ENCODE measurements around the gene ELL3. TPM values are rescaled to one million over a fixed set of nuclear protein-coding genes. Genes with fewer than 3 reads are reported as not detected.

The ELL3 gene
- total RNA-seq, 1 experiment from 2014 or later: 1.3 TPM

DNA sequence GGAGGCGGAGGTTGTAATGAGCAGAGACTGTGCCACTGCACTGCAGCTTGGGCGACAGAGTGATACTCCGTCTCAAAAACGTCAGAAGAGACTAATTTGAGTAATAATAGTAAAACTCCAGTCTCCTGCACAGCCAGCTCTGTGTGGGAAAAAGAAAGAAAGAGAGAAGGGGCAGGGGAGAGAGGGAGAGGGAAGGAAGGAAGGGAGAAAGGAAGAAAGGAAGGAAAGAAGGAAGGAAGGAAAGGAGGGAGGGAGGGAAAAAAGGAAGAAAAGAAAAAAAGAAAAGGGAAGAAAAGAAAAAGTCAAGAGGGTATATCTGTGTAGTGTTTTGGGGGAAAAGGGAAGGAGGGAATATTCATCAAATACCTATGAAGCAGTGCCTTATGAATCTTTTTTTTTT lies 53.6 kb downstream of the ELL3 start:
- DNase-seq (ENCODE audit: low spot score): no peak

Other genes with a start within 250 kb of the ELL3 start
- gene PPIP5K1, start 186.8 kb downstream of the ELL3 start, total RNA-seq (2014; rRNA removed; shearing (Covaris generic)): 6.0 and 7.7 TPM in 2 replicates
- gene CKMT1B, start 182.9 kb downstream of the ELL3 start, total RNA-seq (2014; rRNA removed; shearing (Covaris generic)): 0.95 TPM in 1 of 2 replicates, not detected in the other
- gene STRC, start 158.2 kb downstream of the ELL3 start, total RNA-seq (2014; rRNA removed; shearing (Covaris generic)): 0.08 TPM in 1 of 2 replicates, not detected in the other
- gene CATSPER2, start 128.1 kb downstream of the ELL3 start, total RNA-seq (2014; rRNA removed; shearing (Covaris generic)): not detected in 2 replicates
- 0.10 and 1.1 TPM in 2 replicates for gene CKMT1A, start 83.1 kb downstream of the ELL3 start, total RNA-seq (2014; rRNA removed; shearing (Covaris generic))
- gene PDIA3, start 30.5 kb downstream of the ELL3 start, total RNA-seq (2014; rRNA removed; shearing (Covaris generic)): 187 and 259 TPM in 2 replicates
- gene SERF2, start 15.4 kb upstream of the ELL3 start, total RNA-seq (2014; rRNA removed; shearing (Covaris generic)): 979 and 1,093 TPM in 2 replicates
- gene SERINC4, start 23.3 kb upstream of the ELL3 start, total RNA-seq (2014; rRNA removed; shearing (Covaris generic)): not detected in 2 replicates
- 5.5 and 6.5 TPM in 2 replicates for gene HYPK, start 23.6 kb upstream of the ELL3 start, total RNA-seq (2014; rRNA removed; shearing (Covaris generic))
- 37.9 and 42.2 TPM in 2 replicates for gene MFAP1, start 47.7 kb upstream of the ELL3 start, total RNA-seq (2014; rRNA removed; shearing (Covaris generic))
- 41.4 and 43.3 TPM in 2 replicates for gene WDR76, start 50.0 kb upstream of the ELL3 start, total RNA-seq (2014; rRNA removed; shearing (Covaris generic))